ENCODE measurements around the gene SCAI.

DNA sequence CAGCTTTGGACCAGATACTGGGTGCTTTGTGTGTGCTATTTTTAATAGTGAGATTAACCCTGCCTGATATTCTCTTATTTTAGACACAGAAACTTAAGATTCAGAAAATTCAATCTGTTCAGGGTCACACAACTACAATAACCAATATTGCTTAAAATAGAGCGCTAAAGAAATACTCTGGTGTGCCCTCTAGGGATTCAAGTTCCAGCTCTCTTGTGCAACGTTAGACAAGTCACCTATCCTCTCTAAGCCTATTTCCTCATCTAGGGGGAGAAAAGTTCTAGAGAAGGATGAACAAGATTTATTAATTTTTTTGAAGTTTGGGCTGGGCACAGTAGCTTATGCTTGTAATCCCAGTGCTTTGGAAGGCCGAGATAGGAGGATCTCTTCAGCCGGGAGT lies 2.1 kb upstream of the SCAI start:
- TF ChIP-seq POLR2A (IDR thresholded peaks at IDR 0.05; ENCODE audit: low read depth, low read length) = no peak
- TF ChIP-seq POLR2AphosphoS5 (IDR thresholded peaks at IDR 0.05; ENCODE audit: low read depth, low read length) = no peak
- no peak for TF ChIP-seq TAF1 (IDR thresholded peaks at IDR 0.05; ENCODE audit: borderline replicate concordance, low read depth, low read length)

Data from GM12892 (cell line).